GM19455 (cell line): ENCODE results near the gene EPHA7.

Source experiments
- ATAC-seq: cut with Tn5 transposase; IDR thresholded peaks from one replicate; pipeline ENCODE4 v1.9.1; 2021; ENCODE audit not compliant: unreplicated experiment

EPHA7 gene

DNA sequence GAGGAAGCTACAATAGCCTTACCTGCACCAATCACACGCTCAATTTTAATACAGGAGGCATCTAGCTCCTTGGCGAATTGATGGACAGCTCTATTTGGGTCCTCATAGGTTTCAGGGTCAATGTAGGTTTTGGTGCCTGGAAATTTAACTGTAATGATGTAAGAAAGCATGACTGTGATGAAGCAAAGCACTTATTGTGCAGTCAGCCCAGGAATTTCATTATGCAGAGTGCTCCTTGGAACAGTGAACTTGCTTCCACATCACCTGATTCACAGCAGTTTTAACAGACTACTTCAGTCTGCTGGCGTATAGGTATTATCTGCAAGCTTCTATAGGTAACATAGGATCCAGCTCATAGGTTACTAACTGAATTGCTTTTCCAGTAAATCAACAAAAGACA is 160.0 kb downstream of the EPHA7 start:
- ATAC-seq, result no peak

- no peak for ATAC-seq
These were observed 166.4 kb downstream of the EPHA7 start for GRCh38 chr6:93252930-93253329.

GRCh38 chr6:93248631-93249030 is 170.7 kb downstream of the EPHA7 start:
- ATAC-seq, result no peak

DNA sequence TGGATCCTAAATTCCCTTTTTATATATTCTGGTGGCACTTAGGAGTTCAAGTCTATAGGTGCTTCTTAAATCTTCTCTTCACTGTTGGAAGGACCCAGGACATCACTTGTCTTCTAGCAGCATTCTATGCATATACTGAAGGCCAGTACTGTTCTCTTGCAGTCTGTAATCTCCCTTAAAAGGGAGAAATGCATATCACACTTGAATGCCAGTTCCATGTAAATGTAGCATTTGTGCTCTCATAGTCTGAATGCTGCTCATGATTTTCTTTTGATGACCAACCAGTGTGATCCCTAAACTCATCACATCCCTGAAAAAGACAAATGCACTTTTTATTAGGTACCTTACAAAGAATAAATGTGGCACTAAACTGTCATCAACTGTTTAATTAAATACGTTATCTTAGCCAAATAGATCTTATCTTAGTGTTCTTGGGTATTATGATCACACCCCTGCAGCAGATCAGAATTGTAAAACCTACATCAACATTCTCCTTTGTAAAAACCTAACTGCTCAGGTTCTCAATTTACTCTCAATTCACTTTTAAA is 176.1 kb downstream of the EPHA7 start:
- ATAC-seq, result no peak

- ATAC-seq, result no peak
These were observed 177.3 kb downstream of the EPHA7 start for GRCh38 chr6:93242049-93242448.

- ATAC-seq, result no peak
These were observed 180.7 kb downstream of the EPHA7 start for GRCh38 chr6:93238632-93239031.

GRCh38 chr6:93235775-93236174 is 183.6 kb downstream of the EPHA7 start:
- ATAC-seq, result no peak

DNA sequence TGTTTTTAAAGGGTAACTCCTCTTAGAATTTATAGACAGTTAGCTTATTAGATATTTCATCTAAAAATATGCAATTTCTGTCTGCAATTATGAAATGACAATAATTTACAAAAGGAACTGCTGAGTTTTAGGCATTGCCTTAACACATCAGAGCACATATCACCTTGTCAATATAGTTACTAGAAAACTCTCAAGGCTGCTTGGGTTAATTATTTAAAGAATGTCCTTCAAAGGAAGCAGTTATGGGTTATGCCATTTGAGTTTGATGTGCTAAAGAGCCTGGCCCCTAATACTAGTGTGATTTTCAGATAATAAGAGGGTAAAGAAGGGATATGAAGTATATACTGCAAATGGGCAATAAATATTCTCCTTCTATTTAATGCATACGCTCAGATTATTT is 192.5 kb downstream of the EPHA7 start:
- no peak for ATAC-seq

- no peak for ATAC-seq
These were observed 197.1 kb downstream of the EPHA7 start for GRCh38 chr6:93222071-93222851.

DNA sequence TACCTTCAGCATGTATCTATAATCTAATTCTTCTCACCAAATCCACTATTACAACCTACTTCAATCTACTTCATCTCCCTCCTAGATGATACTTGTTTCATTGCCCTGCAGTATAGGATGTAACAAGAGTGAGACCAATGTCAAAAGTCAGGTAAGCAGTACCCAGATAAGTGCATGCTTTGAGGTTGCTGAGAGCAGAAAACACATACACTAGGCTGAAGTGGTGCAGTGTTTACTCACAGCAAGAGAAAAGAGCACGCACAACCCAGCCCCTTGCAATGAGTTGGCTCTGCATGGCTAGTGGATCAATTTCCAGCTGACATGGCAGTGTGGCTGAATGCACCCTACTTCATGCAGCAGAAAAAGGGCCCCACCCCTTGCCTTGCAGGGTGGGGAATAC is 199.9 kb downstream of the EPHA7 start:
- no peak for ATAC-seq

DNA sequence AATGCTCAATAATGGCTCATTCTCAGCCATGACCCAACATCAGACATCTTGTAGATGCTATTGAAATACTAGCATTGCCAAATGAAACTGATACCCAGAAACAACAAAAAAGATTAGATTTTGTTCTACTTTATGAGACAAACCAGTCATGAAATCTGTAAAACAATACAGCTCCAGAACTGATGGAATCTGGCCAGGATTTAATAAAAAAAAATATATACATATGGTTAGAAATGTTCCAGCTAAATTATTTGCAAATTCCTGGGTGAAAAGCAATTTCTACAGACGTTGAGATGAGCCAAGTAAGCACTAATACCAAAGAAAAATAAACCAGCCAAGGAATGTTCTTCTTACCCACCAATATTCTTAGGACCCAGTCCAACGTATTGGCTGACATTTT is 201.3 kb downstream of the EPHA7 start:
- no peak for ATAC-seq

GRCh38 chr6:93213028-93213427 is 206.3 kb downstream of the EPHA7 start:
- ATAC-seq, result no peak

DNA sequence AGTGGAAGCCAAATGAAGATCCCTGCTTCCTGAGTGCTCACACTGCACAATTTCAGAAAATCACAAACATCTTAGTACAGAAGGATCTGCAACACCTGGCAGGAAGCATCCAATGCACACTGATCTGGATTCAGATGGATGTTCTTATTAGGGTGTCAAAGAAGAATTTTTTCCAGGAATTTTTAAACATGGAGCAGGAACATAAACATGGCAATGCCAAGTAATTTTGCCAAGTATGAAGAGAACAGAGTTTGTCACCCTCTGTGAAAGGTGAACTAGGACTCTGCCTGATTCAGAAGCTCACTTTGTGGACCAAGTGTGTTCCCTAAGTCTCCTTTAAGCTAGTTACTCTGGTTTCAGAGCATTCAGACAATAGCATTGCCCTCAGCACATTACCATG is 208.5 kb downstream of the EPHA7 start:
- ATAC-seq, result no peak

DNA sequence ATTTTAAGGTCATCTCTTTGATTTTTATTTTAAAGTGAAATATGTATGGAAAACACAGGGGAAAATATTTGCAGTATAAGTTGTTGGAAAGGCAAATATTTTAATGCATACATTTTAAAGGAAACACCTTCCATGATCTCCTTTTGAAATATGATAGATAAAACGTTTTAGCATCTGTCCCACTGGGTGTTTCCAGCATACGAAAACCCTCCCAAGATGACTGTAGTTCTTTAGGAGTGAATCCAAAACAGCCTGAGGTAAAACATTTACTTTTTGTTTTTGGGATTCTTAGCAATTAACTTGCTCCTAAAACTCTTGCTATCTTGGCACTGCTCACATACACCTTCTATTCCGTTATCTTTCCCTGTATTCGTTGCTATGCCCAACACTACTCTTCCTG is 210.0 kb downstream of the EPHA7 start:
- no peak for ATAC-seq

GRCh38 chr6:93196406-93196970 is 222.9 kb downstream of the EPHA7 start:
- no peak for ATAC-seq

DNA sequence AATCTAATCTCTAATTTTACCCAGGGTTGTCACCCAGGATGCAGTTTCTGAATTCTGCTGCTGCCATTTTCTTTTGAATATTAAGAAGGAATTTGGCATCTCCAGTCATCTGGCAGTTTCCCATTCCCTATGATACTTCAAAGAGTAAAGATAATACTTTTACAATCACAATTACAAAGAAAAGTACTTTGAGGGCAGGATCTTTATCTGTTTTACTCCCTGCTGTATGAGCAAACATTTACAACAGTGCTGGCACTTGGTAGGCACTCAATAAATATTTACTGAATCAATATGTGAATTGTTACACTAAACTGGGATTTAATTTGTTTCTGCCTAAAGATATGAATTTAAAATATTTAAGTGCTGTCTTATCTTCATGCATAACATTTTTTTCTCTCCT is 224.9 kb downstream of the EPHA7 start:
- no peak for ATAC-seq

DNA sequence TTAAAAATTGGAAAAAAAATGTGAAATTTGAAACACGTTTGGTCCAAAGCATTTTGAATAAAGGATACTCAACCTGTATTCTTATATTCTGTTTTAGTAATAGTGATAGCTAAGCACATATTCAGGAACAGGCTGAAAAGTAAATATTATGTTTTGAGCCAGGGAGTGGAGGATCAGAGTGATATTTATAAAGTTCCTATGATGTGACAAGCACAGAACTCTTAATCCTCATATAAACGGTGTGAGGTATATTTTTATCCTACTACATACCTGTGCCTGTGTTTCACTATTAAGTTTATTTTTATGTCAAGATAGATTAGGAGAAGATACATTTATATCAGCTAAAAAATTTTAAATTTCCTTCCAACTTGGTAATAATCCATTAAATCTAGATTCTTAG is 225.5 kb downstream of the EPHA7 start:
- no peak for ATAC-seq
